HepG2 (cell line): Measurements from ENCODE around the gene TRIM7.

Source experiments
- ATF2 ChIP-seq: sonication (generic); formaldehyde crosslinking; IDR thresholded peaks from 2 replicates; pipeline ENCODE4 v1.4.0; 2020; ENCODE audit warnings: missing genetic modification reagents
- CTCF ChIP-seq: sonication (generic); formaldehyde crosslinking; IDR thresholded peaks from 2 replicates; pipeline ENCODE4 v1.5.0; 2020; ENCODE audit warnings: mild to moderate bottlenecking, missing genetic modification reagents, moderate library complexity
- EP300 ChIP-seq, 3 experiments: sonication (generic) in 1 of 3; formaldehyde crosslinking in 1 of 3; IDR thresholded peaks; 2 replicates each; pipeline versions ENCODE4 v1.5.1 to v1.6.1; 2011 to 2020; ENCODE audit warnings: low read depth in 2 of 3, low read length in 2 of 3, borderline replicate concordance in 1 of 3, improper control_type of control experiment in 1 of 3, mild to moderate bottlenecking in 1 of 3, missing genetic modification reagents in 1 of 3, moderate library complexity in 1 of 3
- JUNB ChIP-seq: sonication (generic); formaldehyde crosslinking; IDR thresholded peaks from 2 replicates; pipeline ENCODE4 v1.8.0; 2022; ENCODE audit warnings: missing genetic modification reagents, mild to moderate bottlenecking, borderline replicate concordance
- NFIC ChIP-seq: IDR thresholded peaks from 2 replicates; pipeline ENCODE4 v1.6.1; 2012; ENCODE audit warnings: mild to moderate bottlenecking, low read length, inconsistent platforms
- PREB ChIP-seq: sonication (generic); formaldehyde crosslinking; IDR thresholded peaks from 2 replicates; pipeline ENCODE4 v1.4.0; 2020; ENCODE audit warnings: missing genetic modification reagents
- ZFP1 ChIP-seq: IDR thresholded peaks from 2 replicates; pipeline ENCODE4 v1.6.1; 2016
- ZNF792 ChIP-seq: IDR thresholded peaks from 2 replicates; pipeline ENCODE4 v1.6.1; 2016

- no peak for TF ChIP-seq NFIC
- no peak for TF ChIP-seq ATF2 (CRISPR knock-in tag)
- no peak for TF ChIP-seq PREB (CRISPR knock-in tag)
- TF ChIP-seq CTCF (CRISPR knock-in tag), result no peak
- no peak for TF ChIP-seq EP300 (IDR thresholded peaks at IDR 0.05; ENCODE audit: low read depth in 2 of 2, low read length in 2 of 2)
- TF ChIP-seq EP300 (CRISPR knock-in tag; IDR thresholded peaks at IDR 0.05; ENCODE audit: borderline replicate concordance), result no peak
- no peak for TF ChIP-seq JUNB (CRISPR knock-in tag)
- no peak for TF ChIP-seq ZFP1 (CRISPR knock-in tag)
- TF ChIP-seq ZNF792 (CRISPR knock-in tag), result no peak
Measured at GRCh38 chr5:181204113-181204825, 727 bp downstream of the TRIM7 start.
